K562 (cell line): Measurements from ENCODE around the gene SLC9A3. TPM values are rescaled to one million over a fixed set of nuclear protein-coding genes. Genes with fewer than 3 reads are reported as not detected.

ENCODE experiments used
- CTCFL ChIP-seq: IDR thresholded peaks from 2 replicates; pipeline ENCODE4 v1.6.1; 2011; ENCODE audit warnings: borderline replicate concordance, low read depth, mild to moderate bottlenecking, moderate library complexity, low read length; ENCODE audit not compliant: insufficient read depth, poor library complexity, severe bottlenecking
- CUX1 ChIP-seq: fragments of 200-800 bp; sonication (Bioruptor generic); IDR thresholded peaks from 2 replicates; pipeline ENCODE4 v1.6.1; 2016; ENCODE audit warnings: missing genetic modification characterization, missing compliant biosample characterization
- ELF2 ChIP-seq: fragments of 250-450 bp; sonication (Bioruptor Pico); IDR thresholded peaks from 2 replicates; pipeline ENCODE4 v1.5.0; 2021; ENCODE audit warnings: mild to moderate bottlenecking
- MTA1 ChIP-seq: fragments of 450-650 bp; IDR thresholded peaks from 2 replicates; pipeline ENCODE4 v1.6.1; 2017; ENCODE audit warnings: borderline replicate concordance
- PHB2 ChIP-seq: fragments of 450-650 bp; IDR thresholded peaks from 2 replicates; pipeline ENCODE4 v1.6.1; 2017; ENCODE audit warnings: low read depth
- U2AF2 ChIP-seq: fragments of 200-400 bp; formaldehyde crosslinking; optimal IDR thresholded peaks from 2 replicates; pipeline ENCODE3; 2017; ENCODE audit warnings: low read depth, mild to moderate bottlenecking, low read length
- polyA plus RNA-seq, 8 experiments: library from polyadenylated mRNA; depleted of rRNA in 4 of 8; stranded (reverse) in 5 of 8; unstranded in 3 of 8; fragments of >200 nt; fragmentation: Nextera tagmentation in 2 of 8; fragmentation: Illumina TruSeq in 1 of 8; extraction: Ambion mirVana in 2 of 8; extraction: Trizol in 1 of 8; gene quantifications; 2 replicates each; pipeline versions ENCODE4 v1.2.1 to v1.2.3, GENCODE V29; 2011 to 2014; ENCODE audit warnings: inconsistent platforms in 1 of 8, missing spikeins in 1 of 8
- total RNA-seq, 7 experiments: library from RNA; depleted of rRNA in 6 of 7; stranded (reverse); fragments of >200 nt in 6 of 7; fragmentation: Illumina TruSeq in 2 of 7; extraction: Trizol in 2 of 7; gene quantifications; 2 replicates each; pipeline versions ENCODE4 v1.2.1 to v1.2.3, GENCODE V29; 2011 to 2021; ENCODE audit warnings: low replicate concordance in 1 of 7
- TF ChIP-seq, protein P1 (sequence below), 2 experiments: fragments of 450-650 bp in 1 of 2; sonication (generic) in 1 of 2; formaldehyde crosslinking in 1 of 2; IDR thresholded peaks; 2 replicates each; pipeline versions ENCODE4 v1.7.1 to v1.9.0; 2016 to 2022; ENCODE audit warnings: inconsistent platforms in 1 of 2, mild to moderate bottlenecking in 1 of 2, missing genetic modification reagents in 1 of 2

Gene SLC9A3
- total and polyA plus RNA-seq, 9 of the 15 experiments (the other 6 are each of a cell fraction or from before 2014, with no cell fraction given), result 1.5 to 5.8 (median 3.7) TPM; not detected in 2

DNA sequence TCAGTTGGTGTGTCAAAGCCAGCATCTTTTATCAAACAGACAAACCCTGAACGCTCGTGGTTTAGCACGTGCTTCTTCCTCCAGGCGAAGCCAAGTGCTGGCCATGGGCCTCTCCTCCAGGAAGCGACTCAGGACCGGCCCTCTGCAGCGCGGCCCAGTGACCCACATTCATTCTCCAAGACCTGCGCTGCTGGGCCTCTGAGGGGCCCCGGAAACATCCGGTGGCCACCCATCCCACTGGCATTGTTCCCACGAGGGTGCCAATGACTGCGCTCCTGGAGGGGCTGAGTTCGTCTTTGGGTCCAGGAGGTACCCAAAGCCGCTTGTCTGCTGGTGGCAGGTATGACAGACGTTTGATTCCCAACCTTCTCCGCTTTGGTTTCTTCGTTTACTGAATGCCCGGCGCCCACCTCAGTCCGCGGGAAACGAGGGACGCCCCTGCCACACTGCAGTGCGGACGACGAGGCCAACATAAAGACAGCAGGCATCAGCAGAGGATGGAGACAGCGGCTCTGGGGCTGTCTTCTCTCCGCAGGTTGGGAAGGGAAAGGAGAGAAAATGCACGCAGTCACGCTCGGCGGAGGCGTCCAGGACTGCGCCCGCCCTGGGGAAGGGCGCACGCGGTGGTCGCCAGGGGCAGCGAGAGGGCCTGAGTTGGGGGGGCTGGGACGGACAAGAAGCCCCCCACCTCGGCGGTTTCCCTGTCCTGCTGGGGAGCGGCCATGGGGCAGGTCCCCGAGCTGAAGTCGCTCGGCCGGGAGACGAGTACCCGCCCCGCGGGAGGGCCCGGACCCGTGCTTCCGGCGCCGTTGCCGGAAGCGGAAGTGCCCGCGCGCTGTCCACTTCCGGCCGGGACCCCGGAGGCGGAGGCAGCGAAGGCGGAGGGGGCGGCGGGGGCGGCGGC lies 81.7 kb downstream of the SLC9A3 start, which contains the start of gene EXOC3 (continued):
- TF ChIP-seq, protein P1, sequence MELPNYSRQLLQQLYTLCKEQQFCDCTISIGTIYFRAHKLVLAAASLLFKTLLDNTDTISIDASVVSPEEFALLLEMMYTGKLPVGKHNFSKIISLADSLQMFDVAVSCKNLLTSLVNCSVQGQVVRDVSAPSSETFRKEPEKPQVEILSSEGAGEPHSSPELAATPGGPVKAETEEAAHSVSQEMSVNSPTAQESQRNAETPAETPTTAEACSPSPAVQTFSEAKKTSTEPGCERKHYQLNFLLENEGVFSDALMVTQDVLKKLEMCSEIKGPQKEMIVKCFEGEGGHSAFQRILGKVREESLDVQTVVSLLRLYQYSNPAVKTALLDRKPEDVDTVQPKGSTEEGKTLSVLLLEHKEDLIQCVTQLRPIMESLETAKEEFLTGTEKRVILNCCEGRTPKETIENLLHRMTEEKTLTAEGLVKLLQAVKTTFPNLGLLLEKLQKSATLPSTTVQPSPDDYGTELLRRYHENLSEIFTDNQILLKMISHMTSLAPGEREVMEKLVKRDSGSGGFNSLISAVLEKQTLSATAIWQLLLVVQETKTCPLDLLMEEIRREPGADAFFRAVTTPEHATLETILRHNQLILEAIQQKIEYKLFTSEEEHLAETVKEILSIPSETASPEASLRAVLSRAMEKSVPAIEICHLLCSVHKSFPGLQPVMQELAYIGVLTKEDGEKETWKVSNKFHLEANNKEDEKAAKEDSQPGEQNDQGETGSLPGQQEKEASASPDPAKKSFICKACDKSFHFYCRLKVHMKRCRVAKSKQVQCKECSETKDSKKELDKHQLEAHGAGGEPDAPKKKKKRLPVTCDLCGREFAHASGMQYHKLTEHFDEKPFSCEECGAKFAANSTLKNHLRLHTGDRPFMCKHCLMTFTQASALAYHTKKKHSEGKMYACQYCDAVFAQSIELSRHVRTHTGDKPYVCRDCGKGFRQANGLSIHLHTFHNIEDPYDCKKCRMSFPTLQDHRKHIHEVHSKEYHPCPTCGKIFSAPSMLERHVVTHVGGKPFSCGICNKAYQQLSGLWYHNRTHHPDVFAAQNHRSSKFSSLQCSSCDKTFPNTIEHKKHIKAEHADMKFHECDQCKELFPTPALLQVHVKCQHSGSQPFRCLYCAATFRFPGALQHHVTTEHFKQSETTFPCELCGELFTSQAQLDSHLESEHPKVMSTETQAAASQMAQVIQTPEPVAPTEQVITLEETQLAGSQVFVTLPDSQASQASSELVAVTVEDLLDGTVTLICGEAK (IDR thresholded peaks at IDR 0.05), result peak; percentile 97
- TF ChIP-seq, protein P1 (CRISPR knock-in tag; IDR thresholded peaks at IDR 0.05), result no peak
- TF ChIP-seq MTA1, result no peak
- peak; percentile 12 for TF ChIP-seq CTCFL
- 0 out of 2 replicates have a peak, but pooled peaks have one; percentile 20 for TF ChIP-seq CUX1 (CRISPR knock-in tag)
- TF ChIP-seq ELF2 (CRISPR knock-in tag), result peak; percentile 49; the same call in 1 of the 2 replicates
- no peak for TF ChIP-seq PHB2
- no peak for TF ChIP-seq U2AF2
